Endothelial cell of umbilical vein (primary cell): ENCODE measurements around the gene ACTR1A. TPM values are rescaled to one million over a fixed set of nuclear protein-coding genes. Genes with fewer than 3 reads are reported as not detected.

ENCODE experiments used
- BruUV-seq: library from RNA; stranded (reverse); fragments of 400-500 nt; replicated peaks from 2 replicates; lab custom pipeline; 2021; lab: Mats Ljungman, UMichigan
- CTCF ChIA-PET: fragments of 300-600, 350-600 bp; sonication (Branson Sonifier 250); formaldehyde crosslinking; loops from one replicate; lab custom pipeline; 2021; ENCODE audit warnings: antibody characterized with exemption, inconsistent platforms; lab: Charles Lee
- POLR2A ChIA-PET: fragments of 300-600, 350-600 bp; sonication (Branson Sonifier 250); formaldehyde crosslinking; loops from one replicate; lab custom pipeline; 2021; ENCODE audit warnings: antibody characterized with exemption, inconsistent platforms; lab: Charles Lee
- DNase-seq: peaks from one replicate; pipeline ENCODE4 v3.0.0-alpha.2; 2011; ENCODE audit warnings: low read depth, low spot score
- FAIRE-seq: peaks from 2 replicates; lab custom pipeline; 2011; peaks lifted over from hg19 to GRCh38; lab: Jason Lieb, UNC
- H2AFZ ChIP-seq: 2 replicates; pipeline ENCODE4 v1.6.0; 2012; ENCODE audit warnings: low read depth, low read length, control low read depth, inconsistent platforms
- H3K27ac ChIP-seq: 2 replicates; pipeline ENCODE4 v1.5.1; 2011; ENCODE audit warnings: low read depth, mild to moderate bottlenecking, control low read depth, low read length, moderate library complexity; ENCODE audit not compliant: insufficient read depth
- H3K27me3 ChIP-seq, 2 experiments: 2 replicates each; pipeline versions ENCODE4 v1.6.0 to v1.6.1; 2011; ENCODE audit warnings: low read length in 2 of 2, mixed read lengths in 1 of 2; ENCODE audit not compliant: control insufficient read depth in 2 of 2, insufficient read depth in 2 of 2
- H3K36me3 ChIP-seq, 2 experiments: 2 replicates in 1 of 2; 3 replicates in 1 of 2; pipeline ENCODE4 v1.5.1; 2011; ENCODE audit warnings: low read length in 2 of 2, mild to moderate bottlenecking in 1 of 2, moderate library complexity in 1 of 2; ENCODE audit not compliant: control insufficient read depth in 2 of 2, insufficient read depth in 2 of 2; ENCODE audit errors: extremely low read depth in 1 of 2
- H3K4me1 ChIP-seq: 3 replicates; pipeline ENCODE4 v1.5.1; 2011; ENCODE audit warnings: mild to moderate bottlenecking, low read length; ENCODE audit not compliant: control insufficient read depth, insufficient read depth; ENCODE audit errors: extremely low read depth
- H3K4me2 ChIP-seq: 2 replicates; pipeline ENCODE4 v1.6.1; 2011; ENCODE audit warnings: low read length, control low read depth, mixed read lengths; ENCODE audit not compliant: insufficient read depth
- H3K4me3 ChIP-seq, 3 experiments: fragments of 200-600 bp in 1 of 3; sonication (generic), shearing (Covaris generic) in 1 of 3; replicated peaks in 1 of 3; 2 replicates each; pipeline ENCODE4 v1.5.1; 2011 to 2016; ENCODE audit warnings: control low read depth in 3 of 3, low read length in 3 of 3, mild to moderate bottlenecking in 2 of 3, inconsistent platforms in 1 of 3, low read depth in 1 of 3, moderate library complexity in 1 of 3; ENCODE audit not compliant: insufficient read depth in 1 of 3
- H3K79me2 ChIP-seq: 2 replicates; pipeline ENCODE4 v1.6.0; 2012; ENCODE audit warnings: low read length, inconsistent platforms; ENCODE audit not compliant: control insufficient read depth, insufficient read depth
- H3K9ac ChIP-seq: replicated peaks from 2 replicates; pipeline ENCODE3; 2011; ENCODE audit warnings: low read length, control low read depth; ENCODE audit not compliant: insufficient read depth; ENCODE audit errors: extremely low read depth
- H3K9me1 ChIP-seq: replicated peaks from 3 replicates; pipeline ENCODE4 v1.6.0; 2011; ENCODE audit warnings: mild to moderate bottlenecking, low read length; ENCODE audit not compliant: control insufficient read depth, insufficient read depth; ENCODE audit errors: extremely low read depth
- H3K9me3 ChIP-seq: replicated peaks from 2 replicates; pipeline ENCODE4 v1.5.1; 2012; ENCODE audit warnings: low read length, inconsistent platforms; ENCODE audit not compliant: control insufficient read depth, insufficient read depth
- H4K20me1 ChIP-seq: replicated peaks from 2 replicates; pipeline ENCODE3; 2011; ENCODE audit warnings: mild to moderate bottlenecking, low read length; ENCODE audit not compliant: control insufficient read depth, insufficient read depth; ENCODE audit errors: extremely low read depth
- CTCF ChIP-seq, 2 donors: IDR thresholded peaks; 1 replicate in 1 of 2; 2 replicates in 1 of 2; pipeline ENCODE4 v1.5.1; 2011; ENCODE audit warnings: low read length in 2 of 2, mild to moderate bottlenecking in 2 of 2, moderate library complexity in 2 of 2, control low read depth in 1 of 2, inconsistent platforms in 1 of 2, low read depth in 1 of 2; ENCODE audit not compliant: insufficient read depth in 1 of 2; ENCODE audit errors: extremely low read depth in 1 of 2
- EZH2 ChIP-seq: IDR thresholded peaks from 2 replicates; pipeline ENCODE4 v1.6.1; 2012; ENCODE audit warnings: borderline replicate concordance, low read depth, mild to moderate bottlenecking, moderate library complexity, low read length, inconsistent platforms; ENCODE audit not compliant: severe bottlenecking
- FOS ChIP-seq: IDR thresholded peaks from 2 replicates; pipeline ENCODE4 v1.6.1; 2011; ENCODE audit warnings: mild to moderate bottlenecking, low read length, moderate library complexity, borderline replicate concordance; ENCODE audit not compliant: insufficient read depth
- GATA2 ChIP-seq: IDR thresholded peaks from 2 replicates; pipeline ENCODE4 v1.7.0; 2011; ENCODE audit warnings: low read depth, mild to moderate bottlenecking, moderate library complexity, mixed read lengths, low read length; ENCODE audit not compliant: insufficient read length, insufficient read depth
- JUN ChIP-seq: IDR thresholded peaks from 2 replicates; pipeline ENCODE4 v1.6.1; 2011; ENCODE audit warnings: borderline replicate concordance, low read depth; ENCODE audit not compliant: insufficient read length, insufficient read depth
- MAX ChIP-seq: IDR thresholded peaks from 2 replicates; pipeline ENCODE4 v1.6.1; 2011; ENCODE audit not compliant: insufficient read depth, insufficient read length
- MYC ChIP-seq: IDR thresholded peaks from one replicate; pipeline ENCODE4 v1.6.1; 2011; ENCODE audit warnings: mild to moderate bottlenecking, low read depth, low read length
- POLR2A ChIP-seq: IDR thresholded peaks from 2 replicates; pipeline ENCODE4 v1.6.1; 2012; ENCODE audit warnings: low read depth, mild to moderate bottlenecking, control low read depth, low read length
- POLR2AphosphoS5 ChIP-seq: IDR thresholded peaks from 2 replicates; pipeline ENCODE4 v1.6.1; 2012; ENCODE audit warnings: low read depth, mild to moderate bottlenecking, control low read depth, low read length, moderate library complexity; ENCODE audit not compliant: insufficient read depth
- dilution Hi-C: fragments of 300-500 bp; cut with MboI; formaldehyde crosslinking; loops from one replicate; pipeline ENCODE4 v1.15.0; 2019; ENCODE audit warnings: low sequenced_read_pairs; ENCODE audit not compliant: extremely low pct_ligation_motif_present
- intact Hi-C: fragments of 100-400 bp; cut with micrococcal nuclease; formaldehyde crosslinking; loops from one replicate; pipeline ENCODE4 v1.10.0; 2022
- polyA plus RNA-seq, 4 experiments: library from polyadenylated mRNA; depleted of rRNA in 3 of 4; stranded (reverse) in 3 of 4; unstranded in 1 of 4; fragments of >200 nt; gene quantifications; 2 replicates each; pipeline versions ENCODE4 v1.2.1 to v1.2.3, GENCODE V29; 2011 to 2012; ENCODE audit warnings: missing spikeins in 1 of 4
- total RNA-seq: library from RNA; stranded (reverse); gene quantifications from 2 replicates; pipeline ENCODE4 v1.2.3, GENCODE V29; 2021

The ACTR1A gene
- total and polyA plus RNA-seq, 2 donors (not counting 3 experiments of a cell fraction or from before 2014, with no cell fraction given), result 155 to 164 TPM

- no peak for FAIRE-seq
- no peak overlapping the region for H2AFZ ChIP-seq
These were observed 34.9 kb upstream of the ACTR1A start for GRCh38 chr10:102537367-102537766.

More at GRCh38 chr10:102537367-102537766, 34.9 kb upstream of the ACTR1A start:
- no TSS peak for BruUV-seq
- H3K4me1 ChIP-seq, result no peaks in the 10 kb centered on the region
- H3K27ac ChIP-seq, result no peak overlapping the region
- POLR2A ChIA-PET, result no interaction called here
- H3K79me2 ChIP-seq, result no peaks in the 10 kb centered on the region
- peaks cover 0 to 2% of the 10 kb centered on the region in 2 experiments for H3K36me3 ChIP-seq
- dilution Hi-C loops (no loop called here), intact Hi-C loops (no loop called here)
- no peaks in the 10 kb centered on the region for H4K20me1 ChIP-seq
- H3K9me3 ChIP-seq, result no peaks in the 10 kb centered on the region
- no peak overlapping the region for H3K4me3 ChIP-seq
- H3K4me2 ChIP-seq, result no peak overlapping the region
- no peak for DNase-seq
- no peaks in the 10 kb centered on the region for H3K9me1 ChIP-seq
- no peak for TF ChIP-seq POLR2AphosphoS5
- no peak for TF ChIP-seq JUN
- no peak for TF ChIP-seq CTCF (IDR thresholded peaks at IDR 0.05; ENCODE audit: extremely low read depth in 1 of 2, insufficient read depth in 1 of 2, low read depth in 1 of 2, low read length in 2 of 2)
- no peak for TF ChIP-seq MYC
- TF ChIP-seq MAX, result no peak
- TF ChIP-seq FOS, result no peak
- no peak for TF ChIP-seq POLR2A
- TF ChIP-seq GATA2, result no peak
- no peak for TF ChIP-seq EZH2
- no peaks in the 10 kb centered on the region for H3K27me3 ChIP-seq
- CTCF ChIA-PET, result no interaction called here
- H3K9ac ChIP-seq, result no peak overlapping the region
